ENCODE data around the gene TRAPPC2. TPM values are rescaled to one million over a fixed set of nuclear protein-coding genes. Genes with fewer than 3 reads are reported as not detected.

Gene TRAPPC2
- total RNA-seq, 4 donors from 2014 or later = 9.7 to 16.9 (median 12.0) TPM

- under 1% methylated on average over 32 of the region's 68 CpGs for WGBS
- TF ChIP-seq CTCF (IDR thresholded peaks at IDR 0.05) = no peak
- no peak for TF ChIP-seq EP300 (IDR thresholded peaks at IDR 0.05)
- peak; percentile 11 to 83 for TF ChIP-seq POLR2A (IDR thresholded peaks at IDR 0.05)
- peak in 2 of 3 donors; percentile 65 to 71 for TF ChIP-seq POLR2AphosphoS5 (IDR thresholded peaks at IDR 0.05)
- peak; percentile 88 to 92 for DNase-seq (ENCODE audit: low spot score in 2 of 2)
- Histone ChIP-seq H3K27ac (peak within 1 kb of the TSS; percentile 97), H3K27me3 (no peaks in the 10 kb centered on the region), H3K9me3 (no peaks in the 10 kb centered on the region), H3K4me3 (peak within 1 kb of the TSS; percentile 68), H3K4me1 (peaks cover 26% of the 10 kb centered on the region), H3K36me3 (no peaks in the 10 kb centered on the region)
Measured at GRCh38 chrX:13688958-13689740, 45.3 kb downstream of the TRAPPC2 start, which contains the start of gene RAB9A. TSS of gene RAB9A (plus strand) at chrX:13689128. CDS start at chrX:13708747, 19,619 bp downstream.

- H3K4me1 ChIP-seq = peaks cover 21% of the 10 kb centered on the region
- H3K4me3 ChIP-seq = peak overlapping the region; percentile 68
- WGBS = 12% methylated on average over 13 of the region's 13 CpGs
- peak overlapping the region; percentile 97 for H3K27ac ChIP-seq
- H3K9me3 ChIP-seq = no peaks in the 10 kb centered on the region
- no peaks in the 10 kb centered on the region for H3K36me3 ChIP-seq
- TF ChIP-seq POLR2AphosphoS5 (IDR thresholded peaks at IDR 0.05) (no peak), POLR2A (IDR thresholded peaks at IDR 0.05) (no peak), CTCF (IDR thresholded peaks at IDR 0.05) (no peak)
- no peak for DNase-seq (ENCODE audit: low spot score in 2 of 2)
- no peaks in the 10 kb centered on the region for H3K27me3 ChIP-seq
Measured at GRCh38 chrX:13688384-13688957, 45.9 kb downstream of the TRAPPC2 start.

GRCh38 chrX:13687203-13687602 lies 47.2 kb downstream of the TRAPPC2 start:
- H3K27me3 ChIP-seq = no peaks in the 10 kb centered on the region
- H3K4me3 ChIP-seq = no peak overlapping the region
- H3K4me1 ChIP-seq = peaks cover 15% of the 10 kb centered on the region
- no peak for TF ChIP-seq CTCF (IDR thresholded peaks at IDR 0.05)
- no peak for TF ChIP-seq EP300 (IDR thresholded peaks at IDR 0.05)
- no peak for TF ChIP-seq POLR2AphosphoS5 (IDR thresholded peaks at IDR 0.05)
- no peak for TF ChIP-seq POLR2A (IDR thresholded peaks at IDR 0.05)
- no peaks in the 10 kb centered on the region for H3K36me3 ChIP-seq
- no peak for DNase-seq (ENCODE audit: low spot score in 2 of 2)
- H3K27ac ChIP-seq = no peak overlapping the region
- WGBS = 78% methylated on average over 1 of the region's 1 CpG
- no peaks in the 10 kb centered on the region for H3K9me3 ChIP-seq

- DNase-seq (ENCODE audit: low spot score in 2 of 2) = no peak
- H3K36me3 ChIP-seq = no peaks in the 10 kb centered on the region
- H3K9me3 ChIP-seq = no peaks in the 10 kb centered on the region
- TF ChIP-seq POLR2A (IDR thresholded peaks at IDR 0.05) = no peak
- TF ChIP-seq EP300 (IDR thresholded peaks at IDR 0.05) = no peak
- TF ChIP-seq POLR2AphosphoS5 (IDR thresholded peaks at IDR 0.05) = no peak
- 43% methylated on average over 3 of the region's 3 CpGs for WGBS
- H3K4me3 ChIP-seq = no peak overlapping the region
- H3K27me3 ChIP-seq = no peaks in the 10 kb centered on the region
- H3K27ac ChIP-seq = no peak overlapping the region
- H3K4me1 ChIP-seq = peaks cover 5% of the 10 kb centered on the region
Measured at GRCh38 chrX:13685126-13685763, 49.2 kb downstream of the TRAPPC2 start.

GRCh38 chrX:13684361-13684760 lies 50.1 kb downstream of the TRAPPC2 start:
- Histone ChIP-seq H3K4me3 (no peak overlapping the region), H3K27me3 (no peaks in the 10 kb centered on the region), H3K27ac (no peak overlapping the region), H3K9me3 (no peaks in the 10 kb centered on the region), H3K4me1 (peaks cover 5% of the 10 kb centered on the region), H3K36me3 (no peaks in the 10 kb centered on the region)
- no peak for DNase-seq (ENCODE audit: low spot score in 2 of 2)
- TF ChIP-seq CTCF (IDR thresholded peaks at IDR 0.05) (no peak), POLR2AphosphoS5 (IDR thresholded peaks at IDR 0.05) (no peak), POLR2A (IDR thresholded peaks at IDR 0.05) (no peak), EP300 (IDR thresholded peaks at IDR 0.05) (no peak)
- 71% methylated on average over 4 of the region's 4 CpGs for WGBS
